CD14-positive monocyte (primary cell): ENCODE measurements around the gene TOM1. TPM values are rescaled to one million over a fixed set of nuclear protein-coding genes. Genes with fewer than 3 reads are reported as not detected.

Experiments used
- DNase-seq, 3 donors: peaks; one replicate each; pipeline ENCODE4 v3.0.0-alpha.2; 2011 to 2022
- H2AFZ ChIP-seq: 2 replicates; pipeline ENCODE4 v1.6.0; 2012; ENCODE audit warnings: mild to moderate bottlenecking, low read depth, low read length, inconsistent platforms; ENCODE audit not compliant: insufficient read depth, poor library complexity, severe bottlenecking
- H3K27ac ChIP-seq, 2 donors: 1 replicate in 1 of 2; 2 replicates in 1 of 2; pipeline ENCODE4 v1.5.1; 2012 to 2013; ENCODE audit warnings: low read length in 2 of 2, control low read depth in 1 of 2, inconsistent platforms in 1 of 2, low read depth in 1 of 2, mild to moderate bottlenecking in 1 of 2
- H3K27me3 ChIP-seq, 2 donors: one replicate each; pipeline versions ENCODE4 v1.6.0 to v1.6.1; 2011 to 2013; ENCODE audit warnings: low read length in 2 of 2; ENCODE audit not compliant: control insufficient read depth in 2 of 2, insufficient read depth in 2 of 2
- H3K36me3 ChIP-seq, 2 donors: replicated peaks in 1 of 2; 1 replicate in 1 of 2; 2 replicates in 1 of 2; pipeline versions ENCODE4 v1.5.1 to v1.6.1; 2012 to 2013; ENCODE audit warnings: low read length in 2 of 2, control low read depth in 1 of 2, inconsistent platforms in 1 of 2, mild to moderate bottlenecking in 1 of 2; ENCODE audit not compliant: insufficient read depth in 2 of 2, control insufficient read depth in 1 of 2
- H3K4me1 ChIP-seq, 2 donors: 1 replicate in 1 of 2; 2 replicates in 1 of 2; pipeline versions ENCODE4 v1.5.1 to v1.6.1; 2012 to 2013; ENCODE audit warnings: low read length in 2 of 2, control low read depth in 1 of 2, inconsistent platforms in 1 of 2, mild to moderate bottlenecking in 1 of 2, moderate library complexity in 1 of 2; ENCODE audit not compliant: insufficient read depth in 2 of 2, control insufficient read depth in 1 of 2
- H3K4me2 ChIP-seq: replicated peaks from 2 replicates; pipeline ENCODE3; 2012; ENCODE audit warnings: low read length, moderate library complexity, mild to moderate bottlenecking; ENCODE audit not compliant: poor library complexity, severe bottlenecking; ENCODE audit errors: extremely low read depth
- H3K4me3 ChIP-seq, 3 experiments: fragments of 200-600 bp in 1 of 3; sonication (generic) in 1 of 3; replicated peaks in 1 of 3; 1 replicate in 2 of 3; 2 replicates in 1 of 3; pipeline ENCODE4 v1.5.1; 2011 to 2013; ENCODE audit warnings: low read length in 3 of 3, mild to moderate bottlenecking in 3 of 3, control low read depth in 2 of 3, low read depth in 2 of 3, inconsistent platforms in 1 of 3, moderate library complexity in 1 of 3
- H3K79me2 ChIP-seq: 2 replicates; pipeline ENCODE4 v1.6.0; 2012; ENCODE audit warnings: mild to moderate bottlenecking, control low read depth, inconsistent platforms, low read length, moderate library complexity; ENCODE audit not compliant: insufficient read depth
- H3K9ac ChIP-seq: 2 replicates; pipeline ENCODE4 v1.6.0; 2017; ENCODE audit warnings: low read length, mild to moderate bottlenecking; ENCODE audit not compliant: insufficient read depth, poor library complexity, severe bottlenecking
- H3K9me3 ChIP-seq, 2 donors: replicated peaks in 1 of 2; 1 replicate in 1 of 2; 2 replicates in 1 of 2; pipeline versions ENCODE4 v1.5.1 to v1.6.1; 2012 to 2013; ENCODE audit warnings: low read length in 2 of 2, control low read depth in 1 of 2; ENCODE audit not compliant: control insufficient read depth in 1 of 2, insufficient read depth in 1 of 2
- H4K20me1 ChIP-seq: 2 replicates; pipeline ENCODE4 v1.6.0; 2012; ENCODE audit warnings: mild to moderate bottlenecking, low read length, control low read depth, moderate library complexity; ENCODE audit not compliant: insufficient read depth
- H3K27ac Mint-ChIP-seq, 7 donors: one replicate each; pipeline ENCODE4 v1.8.0; 2020; ENCODE audit warnings: mild to moderate bottlenecking in 7 of 7, mixed read lengths in 7 of 7, moderate library complexity in 6 of 7, inconsistent platforms in 2 of 7
- H3K27me3 Mint-ChIP-seq, 3 donors: one replicate each; pipeline ENCODE4 v1.8.0; 2021 to 2022; ENCODE audit warnings: low read depth in 3 of 3, mild to moderate bottlenecking in 3 of 3, mixed read lengths in 3 of 3, moderate library complexity in 3 of 3, inconsistent platforms in 1 of 3
- H3K36me3 Mint-ChIP-seq, 2 donors: one replicate each; pipeline ENCODE4 v1.8.0; 2020; ENCODE audit warnings: mixed read lengths in 2 of 2, inconsistent platforms in 1 of 2, mild to moderate bottlenecking in 1 of 2
- H3K4me1 Mint-ChIP-seq: one replicate; pipeline ENCODE4 v1.8.0; 2020; ENCODE audit warnings: mild to moderate bottlenecking, mixed read lengths
- H3K4me3 Mint-ChIP-seq, 2 donors: one replicate each; pipeline ENCODE4 v1.8.0; 2020; ENCODE audit warnings: mild to moderate bottlenecking in 2 of 2, mixed read lengths in 2 of 2, moderate library complexity in 1 of 2
- H3K9me3 Mint-ChIP-seq, 7 donors: one replicate each; pipeline ENCODE4 v1.8.0; 2020 to 2022; ENCODE audit warnings: mixed read lengths in 7 of 7, mild to moderate bottlenecking in 6 of 7, moderate library complexity in 6 of 7, inconsistent platforms in 2 of 7
- CTCF ChIP-seq: fragments of 200-600 bp; IDR thresholded peaks from one replicate; pipeline ENCODE4 v1.8.0; 2022; ENCODE audit warnings: antibody characterized with exemption, mild to moderate bottlenecking
- WGBS: methylation state at CpG from one replicate; pipeline ENCODE4 v1.1.5; 2013; ENCODE audit warnings: missing lambda C conversion rate; ENCODE audit not compliant: insufficient coverage; 5-methylcytosine and 5-hydroxymethylcytosine counted together
- intact Hi-C, 2 donors: fragments of 100-400 bp; cut with micrococcal nuclease; formaldehyde crosslinking; loops; one replicate each; pipeline versions ENCODE4 v1.15.0 to v1.15.1; 2023
- polyA plus RNA-seq, 3 donors: library from polyadenylated mRNA; depleted of rRNA in 1 of 3; unstranded in 2 of 3; stranded (reverse) in 1 of 3; fragments of 300-500 nt in 2 of 3; fragments of >200 nt in 1 of 3; fragmentation: Illumina TruSeq in 2 of 3; gene quantifications; 1 replicate in 2 of 3; 2 replicates in 1 of 3; pipeline ENCODE4 v1.2.3, GENCODE V29; 2012 to 2021

Gene TOM1
- polyA plus RNA-seq, 3 donors: 80.5 to 167 (median 120) TPM

- Histone ChIP-seq H3K4me3 (no peak overlapping the region), H3K27ac (no peak overlapping the region), H3K4me2 (no peak overlapping the region), H3K36me3 (peaks cover 84 to 97% of the 10 kb centered on the region in 2 donors), H4K20me1 (no peaks in the 10 kb centered on the region), H3K27me3 (no peaks in the 10 kb centered on the region), H3K79me2 (peaks cover 35% of the 10 kb centered on the region), H3K9me3 (no peaks in the 10 kb centered on the region), H2AFZ (no peak overlapping the region), H3K9ac (no peak overlapping the region), H3K4me1 (no peaks in the 10 kb centered on the region)
- Mint-ChIP-seq H3K9me3 (no peaks in the 10 kb centered on the region), H3K4me3 (no peak overlapping the region), H3K4me1 (no peaks in the 10 kb centered on the region), H3K27me3 (no peaks in the 10 kb centered on the region), H3K27ac (no peak overlapping the region), H3K36me3 (peaks cover 78 to 87% of the 10 kb centered on the region in 2 donors)
- intact Hi-C loops: no loop called here
- WGBS: 94% methylated on average over 3 of the region's 3 CpGs
- no peak for TF ChIP-seq CTCF
- no peak for DNase-seq
Measured at GRCh38 chr22:35266277-35266676, 33.4 kb upstream of the TOM1 start.

GRCh38 chr22:35269630-35270029 is 30.1 kb upstream of the TOM1 start:
- no peaks in the 10 kb centered on the region for H3K27me3 ChIP-seq
- no peaks in the 10 kb centered on the region for H4K20me1 ChIP-seq
- H3K4me2 ChIP-seq: no peak overlapping the region
- TF ChIP-seq CTCF: no peak
- H3K4me1 ChIP-seq: no peaks in the 10 kb centered on the region
- DNase-seq: no peak
- Mint-ChIP-seq H3K4me3 (no peak overlapping the region), H3K4me1 (no peaks in the 10 kb centered on the region), H3K27ac (peak overlapping the region in 2 of 7 donors; percentile 7 to 82), H3K36me3 (peaks cover 77 to 88% of the 10 kb centered on the region in 2 donors), H3K9me3 (no peaks in the 10 kb centered on the region), H3K27me3 (peaks cover 0 to 2% (median 0%) of the 10 kb centered on the region in 3 donors)
- H3K4me3 ChIP-seq: no peak overlapping the region
- peaks cover 25% of the 10 kb centered on the region for H3K79me2 ChIP-seq
- intact Hi-C loops: no loop called here
- no peak overlapping the region for H3K27ac ChIP-seq
- 92% methylated on average over 3 of the region's 3 CpGs for WGBS
- no peak overlapping the region for H3K9ac ChIP-seq
- H3K9me3 ChIP-seq: no peaks in the 10 kb centered on the region
- no peak overlapping the region for H2AFZ ChIP-seq
- H3K36me3 ChIP-seq: peaks cover 73 to 100% of the 10 kb centered on the region in 2 donors
